Measurements from ENCODE around the gene MYO1D. TPM values are rescaled to one million over a fixed set of nuclear protein-coding genes. Genes with fewer than 3 reads are reported as not detected.
"Not testable (repeated sequence)": the region's sequence is repeated elsewhere in the genome, so short reads cannot be mapped to it uniquely, and the experiment has no call there.

MYO1D gene
- total and polyA plus RNA-seq, 2 donors (not counting 1 experiment from before 2014, with no cell fraction given), result 5.4 to 26.7 TPM

- H2AFZ ChIP-seq (ENCODE audit: insufficient read depth, low read depth, low read length, poor library complexity, severe bottlenecking), result no peak overlapping the region
- no peaks in the 10 kb centered on the region for H3K36me3 ChIP-seq (replicated peaks in 1 of 2; ENCODE audit: control extremely low read depth in 1 of 2, control insufficient read depth in 1 of 2, extremely low read depth in 1 of 2, insufficient read depth in 2 of 2, low read length in 1 of 2)
- peaks cover 12 to 15% of the 10 kb centered on the region in 2 donors for H3K4me1 ChIP-seq (ENCODE audit: control insufficient read depth in 2 of 2, insufficient read depth in 2 of 2, low read length in 2 of 2)
- Mint-ChIP-seq H3K27ac (no peak overlapping the region), H3K4me3 (no peak overlapping the region), H3K27me3 (no peaks in the 10 kb centered on the region), H3K4me1 (peaks cover 21% of the 10 kb centered on the region), H3K9me3 (ENCODE audit: insufficient read depth) (no peaks in the 10 kb centered on the region)
- intact Hi-C loops (cut with micrococcal nuclease), result no loop called here
- no peak overlapping the region for H3K4me2 ChIP-seq (replicated peaks; ENCODE audit: low read depth, low read length, poor library complexity, severe bottlenecking)
- ATAC-seq (ENCODE audit: low read depth) (no peak), DNase-seq (no peak)
- CTCF ChIA-PET, result interaction anchor here (0.9 to 1.3 kb wide), 2 partner anchors 19 to 53 kb away, joined by 3 to 7 read pairs; partner anchors contain the start of gene MYO1D
- no peaks in the 10 kb centered on the region for H3K79me2 ChIP-seq (ENCODE audit: control insufficient read depth, insufficient read depth, low read length)
- no peak overlapping the region for H3K4me3 ChIP-seq (ENCODE audit: control extremely low read depth in 1 of 5, extremely low read depth in 1 of 5, insufficient read depth in 1 of 5, low read depth in 2 of 5, low read length in 4 of 5)
- H3K27me3 ChIP-seq (replicated peaks in 1 of 4; ENCODE audit: control extremely low read depth in 1 of 4, control insufficient read depth in 3 of 4, insufficient read depth in 4 of 4, low read length in 3 of 4), result peaks cover 0 to 4% (median 0%) of the 10 kb centered on the region in 4 experiments
- no peak overlapping the region for H3K27ac ChIP-seq (ENCODE audit: low read length in 2 of 2)
- no peak for TF ChIP-seq EZH2 (IDR thresholded peaks at IDR 0.05; ENCODE audit: borderline replicate concordance, insufficient read depth, low read depth, low read length, poor library complexity, severe bottlenecking)
- TF ChIP-seq CTCF (IDR thresholded peaks at IDR 0.05), result no peak
- H3K9ac ChIP-seq (ENCODE audit: low read length), result no peak overlapping the region
- no peaks in the 10 kb centered on the region for H4K20me1 ChIP-seq (ENCODE audit: control insufficient read depth, insufficient read depth, low read length, poor library complexity, severe bottlenecking)
- WGBS (ENCODE audit: insufficient coverage), result 100% methylated on average over 1 of the region's 3 CpGs
- H3K9me3 ChIP-seq (ENCODE audit: control extremely low read depth in 1 of 3, control insufficient read depth in 2 of 3, insufficient read depth in 1 of 3, low read length in 2 of 3), result peaks cover 0 to 2% (median 0%) of the 10 kb centered on the region in 3 donors
- POLR2A ChIA-PET, result no interaction called here
Observed at GRCh38 chr17:32824334-32824733, 52.6 kb downstream of the MYO1D start.

- no peaks in the 10 kb centered on the region for H4K20me1 ChIP-seq (ENCODE audit: control insufficient read depth, insufficient read depth, low read length, poor library complexity, severe bottlenecking)
- no peaks in the 10 kb centered on the region for H3K36me3 ChIP-seq (replicated peaks in 1 of 2; ENCODE audit: control extremely low read depth in 1 of 2, control insufficient read depth in 1 of 2, extremely low read depth in 1 of 2, insufficient read depth in 2 of 2, low read length in 1 of 2)
- H3K27me3 ChIP-seq (replicated peaks in 1 of 4; ENCODE audit: control extremely low read depth in 1 of 4, control insufficient read depth in 3 of 4, insufficient read depth in 4 of 4, low read length in 3 of 4), result peaks cover 0 to 4% (median 0%) of the 10 kb centered on the region in 4 experiments
- H3K4me2 ChIP-seq (replicated peaks; ENCODE audit: low read depth, low read length, poor library complexity, severe bottlenecking), result peak overlapping the region; percentile 47
- H3K27me3 Mint-ChIP-seq, result no peaks in the 10 kb centered on the region
- TF ChIP-seq EZH2 (IDR thresholded peaks at IDR 0.05; ENCODE audit: borderline replicate concordance, insufficient read depth, low read depth, low read length, poor library complexity, severe bottlenecking) (no peak), CTCF (IDR thresholded peaks at IDR 0.05) (no peak)
- DNase-seq (no peak), ATAC-seq (ENCODE audit: low read depth) (no peak)
- H2AFZ ChIP-seq (ENCODE audit: insufficient read depth, low read depth, low read length, poor library complexity, severe bottlenecking), result no peak overlapping the region
- CTCF ChIA-PET, result no interaction called here
- peaks cover 12% of the 10 kb centered on the region for H3K4me1 Mint-ChIP-seq
- no peaks in the 10 kb centered on the region for H3K79me2 ChIP-seq (ENCODE audit: control insufficient read depth, insufficient read depth, low read length)
- no peak overlapping the region for H3K27ac ChIP-seq (ENCODE audit: low read length in 2 of 2)
- POLR2A ChIA-PET, result no interaction called here
- H3K27ac Mint-ChIP-seq, result no peak overlapping the region
- H3K4me3 ChIP-seq (ENCODE audit: control extremely low read depth in 1 of 5, extremely low read depth in 1 of 5, insufficient read depth in 1 of 5, low read depth in 2 of 5, low read length in 4 of 5), result peak overlapping the region in 2 of 5 experiments; percentile 25 to 34
- no CpG with 5 or more reads among the region's 2 CpGs for WGBS (ENCODE audit: insufficient coverage)
- no peaks in the 10 kb centered on the region for H3K9me3 Mint-ChIP-seq (ENCODE audit: insufficient read depth)
- peak overlapping the region; percentile 19 for H3K9ac ChIP-seq (ENCODE audit: low read length)
- peak overlapping the region; percentile 46 for H3K4me3 Mint-ChIP-seq
- peaks cover 0 to 2% (median 0%) of the 10 kb centered on the region in 3 donors for H3K9me3 ChIP-seq (ENCODE audit: control extremely low read depth in 1 of 3, control insufficient read depth in 2 of 3, insufficient read depth in 1 of 3, low read length in 2 of 3)
- intact Hi-C loops (cut with micrococcal nuclease), result no loop called here
- H3K4me1 ChIP-seq (ENCODE audit: control insufficient read depth in 2 of 2, insufficient read depth in 2 of 2, low read length in 2 of 2), result peaks cover 2 to 7% of the 10 kb centered on the region in 2 donors
Observed at GRCh38 chr17:32822996-32823395, 53.9 kb downstream of the MYO1D start.

- H3K27ac ChIP-seq (ENCODE audit: low read length in 2 of 2); H3K27me3 ChIP-seq (replicated peaks in 1 of 4; ENCODE audit: control extremely low read depth in 1 of 4, control insufficient read depth in 3 of 4, insufficient read depth in 4 of 4, low read length in 3 of 4); H3K36me3 ChIP-seq (replicated peaks in 1 of 2; ENCODE audit: control extremely low read depth in 1 of 2, control insufficient read depth in 1 of 2, extremely low read depth in 1 of 2, insufficient read depth in 2 of 2, low read length in 1 of 2); H3K4me1 Mint-ChIP-seq; H3K79me2 ChIP-seq (ENCODE audit: control insufficient read depth, insufficient read depth, low read length); H3K4me1 ChIP-seq (ENCODE audit: control insufficient read depth in 2 of 2, insufficient read depth in 2 of 2, low read length in 2 of 2); H2AFZ ChIP-seq (ENCODE audit: insufficient read depth, low read depth, low read length, poor library complexity, severe bottlenecking); H3K27me3 Mint-ChIP-seq; H3K9me3 Mint-ChIP-seq (ENCODE audit: insufficient read depth); H3K27ac Mint-ChIP-seq; POLR2A ChIA-PET; intact Hi-C loops (cut with micrococcal nuclease); H3K9me3 ChIP-seq (ENCODE audit: control extremely low read depth in 1 of 3, control insufficient read depth in 2 of 3, insufficient read depth in 1 of 3, low read length in 2 of 3); H4K20me1 ChIP-seq (ENCODE audit: control insufficient read depth, insufficient read depth, low read length, poor library complexity, severe bottlenecking); CTCF ChIA-PET: not testable (repeated sequence)
- H3K9ac ChIP-seq (ENCODE audit: low read length), result peak overlapping the region; percentile 19
- peak overlapping the region in 2 of 5 experiments; percentile 25 to 34 for H3K4me3 ChIP-seq (ENCODE audit: control extremely low read depth in 1 of 5, extremely low read depth in 1 of 5, insufficient read depth in 1 of 5, low read depth in 2 of 5, low read length in 4 of 5)
- ATAC-seq (ENCODE audit: low read depth) (peak; percentile 41), DNase-seq (peak; percentile 45)
- WGBS (ENCODE audit: insufficient coverage), result 7% methylated on average over 60 of the region's 82 CpGs
- H3K4me3 Mint-ChIP-seq, result peak overlapping the region; percentile 31
- H3K4me2 ChIP-seq (replicated peaks; ENCODE audit: low read depth, low read length, poor library complexity, severe bottlenecking), result peak overlapping the region; percentile 47
Observed at GRCh38 chr17:32821987-32822934, 54.7 kb downstream of the MYO1D start.
